Suprapubic skin (tissue), 4 donors: ENCODE measurements around the gene CRKL. TPM values are rescaled to one million over a fixed set of nuclear protein-coding genes. Genes with fewer than 3 reads are reported as not detected.

ENCODE experiments used
- DNase-seq, 2 donors: peaks; one replicate each; pipeline ENCODE4 v3.0.0-alpha.2; 2019; ENCODE audit warnings: low spot score in 2 of 2
- H3K27ac ChIP-seq: fragments of 200-600 bp; sonication (generic); one replicate; pipeline ENCODE4 v1.5.1; 2019
- H3K27me3 ChIP-seq: fragments of 200-600 bp; sonication (generic); one replicate; pipeline ENCODE4 v1.5.1; 2019
- H3K36me3 ChIP-seq: fragments of 200-600 bp; sonication (generic); one replicate; pipeline ENCODE4 v1.5.1; 2019
- H3K4me1 ChIP-seq: fragments of 200-600 bp; sonication (generic); one replicate; pipeline ENCODE4 v1.5.1; 2019
- H3K4me3 ChIP-seq: fragments of 200-600 bp; sonication (generic); one replicate; pipeline ENCODE4 v1.5.1; 2019; ENCODE audit warnings: mild to moderate bottlenecking
- H3K9me3 ChIP-seq: fragments of 200-600 bp; sonication (generic); one replicate; pipeline ENCODE4 v1.5.1; 2019
- CTCF ChIP-seq, 2 donors: fragments of 200-600 bp in 1 of 2; fragments of 450-650 bp in 1 of 2; sonication (generic) in 1 of 2; IDR thresholded peaks; one replicate each; pipeline ENCODE4 v1.5.1; 2016 to 2019; ENCODE audit warnings: antibody characterized with exemption in 2 of 2, mild to moderate bottlenecking in 1 of 2, moderate library complexity in 1 of 2
- EP300 ChIP-seq: sonication (generic); formaldehyde crosslinking; IDR thresholded peaks from one replicate; pipeline ENCODE4 v1.6.1; 2017; ENCODE audit warnings: antibody characterized with exemption
- POLR2A ChIP-seq, 2 donors: fragments of 450-650 bp; IDR thresholded peaks; one replicate each; pipeline ENCODE4 v1.6.1; 2017; ENCODE audit warnings: antibody characterized with exemption in 2 of 2, mild to moderate bottlenecking in 2 of 2, moderate library complexity in 2 of 2
- POLR2AphosphoS5 ChIP-seq, 3 donors: sonication (generic); formaldehyde crosslinking; IDR thresholded peaks; one replicate each; pipeline ENCODE4 v1.6.1; 2017; ENCODE audit warnings: antibody characterized with exemption in 3 of 3
- WGBS: methylation state at CpG from one replicate; pipeline ENCODE4 v1.1.5; 2018; 5-methylcytosine and 5-hydroxymethylcytosine counted together
- total RNA-seq, 4 donors: library from RNA; depleted of rRNA; stranded (reverse); fragments of >200 nt; gene quantifications; one replicate each; pipeline ENCODE4 v1.1.0, GENCODE V29; 2016

Gene CRKL
- total RNA-seq, 4 donors from 2014 or later: 52.7 to 75.3 (median 71.9) TPM

- Histone ChIP-seq H3K4me3 (peak within 1 kb of the TSS; percentile 70), H3K4me1 (peaks cover 43% of the 10 kb centered on the region), H3K36me3 (no peaks in the 10 kb centered on the region), H3K9me3 (no peaks in the 10 kb centered on the region), H3K27me3 (no peaks in the 10 kb centered on the region), H3K27ac (peak within 1 kb of the TSS; percentile 79)
- WGBS: under 1% methylated on average over 57 of the region's 87 CpGs
- peak; percentile 83 to 90 for DNase-seq
- TF ChIP-seq POLR2AphosphoS5 (IDR thresholded peaks at IDR 0.05): peak; percentile 79 to 88 (median 83)
- TF ChIP-seq CTCF (IDR thresholded peaks at IDR 0.05): peak; percentile 9 to 34
- no peak for TF ChIP-seq EP300
- peak in 1 of 2 donors; percentile 68 for TF ChIP-seq POLR2A (IDR thresholded peaks at IDR 0.05)
Measured at GRCh38 chr22:20981787-20982562, 64.8 kb downstream of the CRKL start, which contains the start of gene LZTR1. Gene LZTR1 (plus strand): TSS chr22:20982297. CDS start chr22:20982372, 75 bp downstream.

GRCh38 chr22:20982563-20982882, 65.3 kb downstream of the CRKL start:
- Histone ChIP-seq H3K27ac (peak overlapping the region; percentile 79), H3K9me3 (no peaks in the 10 kb centered on the region), H3K4me3 (peak overlapping the region; percentile 70), H3K27me3 (no peaks in the 10 kb centered on the region), H3K36me3 (peaks cover 3% of the 10 kb centered on the region), H3K4me1 (peaks cover 43% of the 10 kb centered on the region)
- 1% methylated on average over 11 of the region's 12 CpGs for WGBS
- TF ChIP-seq CTCF (IDR thresholded peaks at IDR 0.05) (no peak), EP300 (no peak), POLR2AphosphoS5 (IDR thresholded peaks at IDR 0.05) (no peak), POLR2A (IDR thresholded peaks at IDR 0.05) (no peak)
- DNase-seq: no peak

- no peak for TF ChIP-seq EP300
- no peak for TF ChIP-seq CTCF (IDR thresholded peaks at IDR 0.05)
- TF ChIP-seq POLR2A (IDR thresholded peaks at IDR 0.05): no peak
- TF ChIP-seq POLR2AphosphoS5 (IDR thresholded peaks at IDR 0.05): no peak
- Histone ChIP-seq H3K27ac (no peak overlapping the region), H3K4me1 (peaks cover 43% of the 10 kb centered on the region), H3K4me3 (peak overlapping the region; percentile 70), H3K36me3 (peaks cover 10% of the 10 kb centered on the region), H3K27me3 (no peaks in the 10 kb centered on the region), H3K9me3 (no peaks in the 10 kb centered on the region)
- WGBS: 67% methylated on average over 5 of the region's 5 CpGs
- no peak for DNase-seq
Measured at GRCh38 chr22:20983081-20983771, 66.0 kb downstream of the CRKL start.

GRCh38 chr22:20985720-20986119, 68.5 kb downstream of the CRKL start:
- H3K9me3 ChIP-seq: no peaks in the 10 kb centered on the region
- TF ChIP-seq EP300 (no peak), CTCF (IDR thresholded peaks at IDR 0.05) (no peak), POLR2AphosphoS5 (IDR thresholded peaks at IDR 0.05) (no peak), POLR2A (IDR thresholded peaks at IDR 0.05) (no peak)
- no peak overlapping the region for H3K27ac ChIP-seq
- peaks cover 29% of the 10 kb centered on the region for H3K36me3 ChIP-seq
- no peaks in the 10 kb centered on the region for H3K27me3 ChIP-seq
- no peak overlapping the region for H3K4me3 ChIP-seq
- 77% methylated on average over 6 of the region's 7 CpGs for WGBS
- peak in 1 of 2 donors; percentile 46 for DNase-seq
- H3K4me1 ChIP-seq: peaks cover 25% of the 10 kb centered on the region

GRCh38 chr22:20986365-20986764, 69.2 kb downstream of the CRKL start:
- H3K9me3 ChIP-seq: no peaks in the 10 kb centered on the region

More at GRCh38 chr22:20986365-20986764, 69.2 kb downstream of the CRKL start:
- H3K4me3 ChIP-seq: no peak overlapping the region
- peaks cover 19% of the 10 kb centered on the region for H3K4me1 ChIP-seq
- H3K27ac ChIP-seq: no peak overlapping the region
- no peaks in the 10 kb centered on the region for H3K27me3 ChIP-seq
- DNase-seq: no peak
- H3K36me3 ChIP-seq: peaks cover 34% of the 10 kb centered on the region
- WGBS: 95% methylated on average over 1 of the region's 1 CpG
- no peak for TF ChIP-seq POLR2A (IDR thresholded peaks at IDR 0.05)
- TF ChIP-seq POLR2AphosphoS5 (IDR thresholded peaks at IDR 0.05): no peak
- TF ChIP-seq EP300: no peak
- TF ChIP-seq CTCF (IDR thresholded peaks at IDR 0.05): no peak
